Glomerular endothelial cell (primary cell): ENCODE measurements around the gene PHKG2. TPM values are rescaled to one million over a fixed set of nuclear protein-coding genes. Genes with fewer than 3 reads are reported as not detected.
"Not testable (repeated sequence)": the region's sequence is repeated elsewhere in the genome, so short reads cannot be mapped to it uniquely, and the experiment has no call there.

Experiments used
- DNase-seq: peaks from one replicate; pipeline ENCODE4 v3.0.0-alpha.2; 2011; ENCODE audit warnings: low read depth, low spot score; ENCODE audit errors: extremely low read depth
- total RNA-seq: library from RNA; depleted of rRNA; stranded (reverse); fragments of >200 nt; gene quantifications from 2 replicates; pipeline ENCODE4 v1.2.3, GENCODE V29; 2015

Gene PHKG2
- 17.6 and 25.3 TPM in 2 replicates for total RNA-seq

DNA sequence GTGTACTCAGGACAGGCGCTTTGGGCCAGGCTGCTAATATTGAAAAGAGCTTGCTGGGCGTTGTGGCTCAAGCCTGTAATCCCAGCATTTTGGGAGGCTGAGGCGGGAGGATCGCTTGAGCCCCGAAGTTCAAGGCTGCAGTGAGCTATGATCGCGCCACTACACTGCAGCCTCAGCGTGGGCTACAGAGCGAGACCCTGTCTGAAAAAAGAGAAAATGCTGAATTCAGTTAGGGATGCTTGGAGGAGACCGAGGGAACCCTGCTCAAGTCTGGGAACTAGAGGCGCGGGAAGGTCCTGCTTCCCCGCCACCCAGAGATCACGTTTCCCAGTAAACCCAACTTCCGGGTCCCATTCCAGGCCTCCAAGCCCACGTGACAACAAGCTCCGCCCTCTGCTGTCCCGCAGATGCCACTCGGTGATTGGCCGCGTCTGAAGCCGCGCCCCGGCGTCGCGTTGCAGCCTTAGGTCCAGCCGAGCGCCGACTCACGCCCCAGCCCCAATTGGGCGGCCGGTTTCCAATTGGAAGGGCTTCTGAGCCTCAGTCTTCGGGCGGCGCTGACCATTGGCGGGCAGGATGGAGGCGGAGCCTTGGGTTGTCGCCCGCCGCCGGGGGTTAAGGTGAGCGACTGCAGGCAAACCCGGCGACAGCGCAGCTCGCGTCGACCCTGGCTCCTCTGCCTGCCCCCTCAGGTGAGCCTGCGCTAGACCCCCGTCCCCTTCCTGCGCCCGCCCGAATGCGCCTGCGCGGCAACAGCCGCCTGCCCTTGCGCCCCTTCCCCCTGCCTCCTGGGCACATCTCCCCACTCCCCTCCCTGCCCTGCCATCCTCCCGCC lies at the start of gene PHKG2:
Gene PHKG2, plus strand, starts transcription at position 627 of the 835 bp plus-strand sequence. CDS start 396 bp downstream, outside the sequence.
- DNase-seq: peak; percentile 88

DNA sequence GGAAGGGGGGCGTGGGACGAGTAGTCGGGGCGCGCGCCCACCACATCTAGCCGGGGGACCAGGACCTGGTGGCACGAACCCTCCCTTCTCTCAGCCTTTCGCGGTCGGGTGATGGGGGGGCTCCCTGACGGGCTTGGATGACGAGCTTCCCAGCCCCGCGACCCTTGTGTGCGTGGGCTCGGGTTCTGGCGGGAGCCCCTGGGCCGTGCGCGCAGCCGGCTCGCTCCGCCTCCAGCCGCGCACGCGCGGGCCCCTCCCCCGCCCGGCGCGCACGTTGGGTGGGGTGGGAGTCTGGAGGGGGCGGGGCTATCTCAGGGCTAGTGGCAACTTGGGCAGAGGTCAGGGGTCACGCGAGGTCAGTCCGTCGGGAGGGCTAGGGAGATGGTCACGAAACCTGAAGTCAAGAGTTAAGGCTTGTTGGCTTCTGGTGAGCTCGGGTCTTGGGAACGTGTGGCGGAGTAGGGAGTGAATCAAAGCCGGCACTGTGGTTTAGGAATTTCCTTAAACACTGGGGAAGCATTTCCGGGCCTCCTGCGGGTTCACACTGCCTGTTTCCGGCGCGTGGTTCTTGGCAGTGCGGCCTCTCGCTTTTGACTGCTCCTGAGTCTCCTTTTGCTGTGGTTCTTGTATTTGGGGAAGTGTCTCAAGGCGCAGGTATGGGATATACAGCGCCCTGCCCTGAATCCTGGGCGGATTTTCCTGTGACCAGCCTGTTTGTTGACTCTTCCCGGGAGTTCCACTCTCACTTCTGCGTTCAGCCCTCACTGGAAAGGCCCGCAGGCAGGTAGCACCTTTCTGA lies 49.2 kb upstream of the PHKG2 start, which contains the start of gene SRCAP:
Gene SRCAP, plus strand, starts transcription at position 356 of the 799 bp plus-strand sequence. CDS start 1,654 bp downstream, outside the sequence.
- DNase-seq: no peak

- DNase-seq: no peak
Measured at GRCh38 chr16:30699615-30700099, 48.6 kb upstream of the PHKG2 start.

- no peak for DNase-seq
Measured at GRCh38 chr16:30700491-30700890, 47.7 kb upstream of the PHKG2 start.

- no peak for DNase-seq
Measured at GRCh38 chr16:30700971-30701370, 47.3 kb upstream of the PHKG2 start.

- not testable (repeated sequence) for DNase-seq
Measured at GRCh38 chr16:30703071-30703470, 45.2 kb upstream of the PHKG2 start.

GRCh38 chr16:30703971-30704370 lies 44.3 kb upstream of the PHKG2 start:
- DNase-seq: no peak

DNA sequence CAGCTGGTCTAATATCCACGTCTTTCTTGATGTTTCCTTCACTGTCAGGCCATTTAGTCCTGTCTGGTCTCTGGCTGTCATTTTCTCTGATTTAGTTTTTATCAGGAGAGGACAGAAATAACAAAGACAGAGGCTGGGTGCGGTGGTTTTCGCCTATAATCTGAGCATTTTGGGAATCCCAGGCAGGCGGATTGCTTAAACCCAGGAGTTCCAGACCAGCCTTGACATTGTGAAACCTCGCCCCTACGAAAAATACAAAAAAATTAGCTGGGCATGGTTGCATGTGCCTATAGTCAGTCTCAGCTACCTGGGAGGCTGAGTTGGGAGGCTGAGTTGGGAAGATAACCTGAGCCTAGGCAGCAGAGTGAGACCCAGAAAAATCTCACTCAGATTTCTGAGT lies 42.2 kb upstream of the PHKG2 start:
- DNase-seq: no peak

DNA sequence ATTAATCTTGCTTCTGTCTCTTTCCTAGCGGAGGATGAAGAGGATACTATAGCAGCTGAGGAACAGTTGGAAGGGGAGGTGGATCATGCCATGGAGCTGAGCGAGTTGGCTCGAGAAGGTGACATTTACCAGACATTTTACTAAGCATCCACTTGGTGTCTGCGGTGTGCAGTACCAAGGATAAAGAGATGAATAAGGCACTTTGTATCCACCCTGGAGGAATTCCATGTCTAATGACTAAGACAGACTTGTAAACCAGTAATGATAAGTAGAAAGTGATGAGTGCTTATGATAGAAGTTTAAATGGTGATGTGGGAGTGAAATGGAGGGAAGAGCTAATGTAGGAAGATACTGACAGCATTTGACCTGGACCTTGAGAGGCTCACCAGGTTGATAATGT lies 37.3 kb upstream of the PHKG2 start:
- DNase-seq: no peak

DNA sequence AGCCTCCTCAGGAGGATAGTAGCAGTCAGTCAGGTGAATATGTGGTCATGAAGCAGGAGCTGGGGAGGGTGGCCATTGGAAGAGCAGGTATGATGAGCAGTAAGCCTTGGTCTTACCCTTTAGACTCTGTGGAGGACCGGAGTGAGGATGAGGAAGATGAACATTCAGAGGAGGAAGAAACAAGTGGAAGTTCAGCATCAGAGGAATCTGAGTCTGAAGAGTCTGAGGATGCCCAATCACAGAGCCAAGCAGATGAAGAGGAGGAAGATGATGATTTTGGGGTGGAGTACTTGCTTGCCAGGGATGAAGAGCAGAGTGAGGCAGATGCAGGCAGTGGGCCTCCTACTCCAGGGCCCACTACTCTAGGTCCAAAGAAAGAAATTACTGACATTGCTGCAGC lies 36.5 kb upstream of the PHKG2 start:
- DNase-seq: no peak

DNA sequence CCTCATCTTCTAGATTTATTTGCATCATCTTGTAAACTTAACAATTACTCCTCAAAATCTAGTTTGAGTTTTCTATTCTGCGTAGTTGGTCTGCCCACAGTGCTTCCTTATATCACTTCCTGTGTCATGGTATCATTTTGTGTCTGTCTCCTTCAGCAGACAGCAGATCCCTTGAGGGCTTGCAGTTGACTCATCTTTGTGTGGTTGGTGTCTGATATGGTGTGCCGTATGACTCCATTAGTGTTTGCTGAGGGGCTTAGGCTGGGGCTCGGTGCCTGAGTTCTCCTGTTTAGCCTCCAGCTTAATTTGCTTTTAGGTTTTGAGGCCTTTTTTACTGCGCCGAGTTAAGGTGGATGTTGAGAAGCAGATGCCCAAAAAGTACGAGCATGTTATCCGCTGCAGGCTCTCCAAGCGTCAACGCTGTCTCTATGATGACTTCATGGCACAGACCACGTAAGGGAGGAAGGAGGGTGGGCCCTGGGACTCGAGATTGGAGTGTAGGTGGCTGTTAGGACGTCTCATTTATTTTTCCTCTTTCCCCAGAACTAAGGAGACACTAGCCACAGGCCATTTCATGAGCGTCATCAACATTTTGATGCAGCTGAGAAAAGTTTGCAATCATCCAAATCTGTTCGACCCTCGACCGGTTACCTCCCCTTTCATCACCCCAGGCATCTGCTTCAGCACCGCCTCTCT lies 32.3 kb upstream of the PHKG2 start:
- no peak for DNase-seq

DNA sequence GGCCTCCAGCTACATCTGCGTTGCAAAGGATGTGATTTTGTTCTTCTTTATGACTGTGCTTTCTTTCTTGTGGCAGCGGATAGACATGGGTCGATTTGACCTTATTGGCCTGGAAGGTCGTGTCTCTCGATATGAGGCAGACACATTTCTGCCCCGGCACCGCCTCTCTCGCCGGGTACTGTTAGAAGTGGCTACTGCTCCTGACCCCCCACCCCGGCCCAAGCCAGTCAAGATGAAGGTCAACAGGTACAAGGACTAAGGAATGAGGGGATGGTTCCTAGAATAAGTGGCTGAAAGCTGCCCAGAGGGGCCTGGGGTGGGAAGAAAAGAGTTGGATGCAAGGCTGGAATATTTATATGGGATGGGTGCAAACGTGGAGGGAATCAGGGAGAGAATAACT lies 28.1 kb upstream of the PHKG2 start:
- DNase-seq: no peak

DNA sequence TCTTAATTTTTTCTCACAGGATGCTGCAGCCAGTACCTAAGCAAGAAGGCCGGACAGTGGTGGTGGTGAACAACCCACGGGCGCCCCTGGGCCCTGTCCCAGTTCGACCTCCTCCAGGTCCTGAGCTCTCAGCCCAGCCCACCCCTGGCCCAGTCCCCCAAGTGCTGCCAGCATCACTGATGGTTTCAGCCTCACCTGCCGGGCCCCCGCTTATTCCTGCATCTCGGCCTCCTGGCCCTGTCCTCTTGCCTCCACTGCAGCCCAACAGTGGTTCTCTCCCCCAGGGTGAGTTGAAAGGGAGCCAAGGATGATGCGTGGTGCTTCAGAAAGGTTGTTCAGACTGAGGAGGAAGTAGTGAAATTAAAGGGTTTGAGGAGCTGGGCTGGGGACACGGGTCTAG lies 27.5 kb upstream of the PHKG2 start:
- DNase-seq: no peak

GRCh38 chr16:30721167-30721566 lies 27.1 kb upstream of the PHKG2 start:
- no peak for DNase-seq

GRCh38 chr16:30721606-30722005 lies 26.6 kb upstream of the PHKG2 start:
- no peak for DNase-seq

DNA sequence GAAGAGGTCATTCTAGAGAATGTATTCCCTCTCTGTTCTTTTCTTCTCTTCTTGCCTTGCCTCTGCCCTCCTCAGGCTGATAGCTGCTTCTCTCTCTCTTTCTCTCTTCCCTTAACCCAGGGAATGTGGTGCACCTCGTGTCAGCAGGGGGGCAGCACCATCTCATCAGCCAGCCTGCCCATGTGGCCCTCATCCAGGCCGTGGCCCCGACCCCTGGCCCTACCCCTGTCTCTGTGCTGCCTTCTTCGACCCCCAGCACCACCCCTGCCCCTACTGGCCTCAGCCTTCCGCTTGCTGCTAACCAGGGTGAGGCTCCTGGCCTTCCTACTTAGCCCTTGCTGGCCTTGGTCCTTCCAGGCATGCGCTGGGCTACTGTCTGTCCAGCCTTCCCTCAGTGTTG lies 25.8 kb upstream of the PHKG2 start:
- no peak for DNase-seq

GRCh38 chr16:30722916-30723315 lies 25.3 kb upstream of the PHKG2 start:
- no peak for DNase-seq

- no peak for DNase-seq
Measured at GRCh38 chr16:30723725-30724355, 24.4 kb upstream of the PHKG2 start.

GRCh38 chr16:30724641-30725417 lies 23.4 kb upstream of the PHKG2 start:
- DNase-seq: no peak

- DNase-seq: no peak
Measured at GRCh38 chr16:30725418-30725792, 22.8 kb upstream of the PHKG2 start.
